AG04450 (cell line): ENCODE data around the gene PDIA5. TPM values are rescaled to one million over a fixed set of nuclear protein-coding genes. Genes with fewer than 3 reads are reported as not detected.

Source experiments
- CTCF ChIA-PET: fragments of 300-600, 350-600 bp; formaldehyde crosslinking; extraction: SDS; loops from one replicate; lab custom pipeline; 2022; ENCODE audit warnings: antibody characterized with exemption, inconsistent platforms; lab: Charles Lee
- POLR2A ChIA-PET: fragments of 350-600 bp; formaldehyde crosslinking; extraction: SDS; loops from one replicate; lab custom pipeline; 2021; ENCODE audit warnings: antibody characterized with exemption, inconsistent platforms; lab: Yijun Ruan, JAX
- DNase-seq: peaks from one replicate; pipeline ENCODE4 v3.0.0-alpha.2; 2011; ENCODE audit warnings: low read depth, low spot score
- H3K27ac ChIP-seq: one replicate; pipeline ENCODE4 v1.5.1; 2012; ENCODE audit warnings: low read depth, low read length, control low read depth
- H3K27me3 ChIP-seq: one replicate; pipeline ENCODE4 v1.6.0; 2012; ENCODE audit warnings: low read length; ENCODE audit not compliant: control insufficient read depth, insufficient read depth
- H3K4me3 ChIP-seq: 2 replicates; pipeline ENCODE4 v1.5.1; 2011; ENCODE audit warnings: mild to moderate bottlenecking, low read depth, low read length, control low read depth
- H3K9me3 ChIP-seq: 2 replicates; pipeline ENCODE4 v1.5.1; 2012; ENCODE audit warnings: low read length; ENCODE audit not compliant: control insufficient read depth, insufficient read depth
- CTCF ChIP-seq: IDR thresholded peaks from 2 replicates; pipeline ENCODE4 v1.5.1; 2011; ENCODE audit warnings: low read depth, low read length, control low read depth, inconsistent platforms
- polyA plus RNA-seq: library from polyadenylated mRNA; depleted of rRNA; stranded (reverse); fragments of >200 nt; gene quantifications from 2 replicates; pipeline ENCODE4 v1.2.3, GENCODE V29; 2011

Gene PDIA5
- polyA plus RNA-seq, 1 experiment = 33.1 TPM

GRCh38 chr3:123090728-123091531 is 24.1 kb downstream of the PDIA5 start:
- H3K4me3 ChIP-seq = no peak overlapping the region
- ChIA-PET CTCF (no interaction called here), POLR2A (no interaction called here)
- H3K27ac ChIP-seq = no peak overlapping the region
- TF ChIP-seq CTCF = no peak
- H3K27me3 ChIP-seq = no peaks in the 10 kb centered on the region
- H3K9me3 ChIP-seq = no peaks in the 10 kb centered on the region
- no peak for DNase-seq

- ChIA-PET CTCF (interaction anchor here (0.6 kb wide), 1 partner anchor 18 kb away, joined by 4 read pairs; no protein-coding TSS in a partner anchor), POLR2A (no interaction called here)
- DNase-seq = no peak
- H3K9me3 ChIP-seq = no peaks in the 10 kb centered on the region
- no peak for TF ChIP-seq CTCF
- no peak overlapping the region for H3K27ac ChIP-seq
- H3K4me3 ChIP-seq = no peak overlapping the region
- H3K27me3 ChIP-seq = no peaks in the 10 kb centered on the region
These were observed 25.4 kb downstream of the PDIA5 start for GRCh38 chr3:123092243-123092642.

- no peaks in the 10 kb centered on the region for H3K9me3 ChIP-seq
- DNase-seq = no peak
- no peak overlapping the region for H3K4me3 ChIP-seq
- no peak overlapping the region for H3K27ac ChIP-seq
- no peaks in the 10 kb centered on the region for H3K27me3 ChIP-seq
- ChIA-PET POLR2A (no interaction called here), CTCF (no interaction called here)
- no peak for TF ChIP-seq CTCF
These were observed 26.9 kb downstream of the PDIA5 start for GRCh38 chr3:123093696-123094095.

GRCh38 chr3:123094516-123095313 is 27.9 kb downstream of the PDIA5 start:
- Histone ChIP-seq H3K4me3 (no peak overlapping the region), H3K9me3 (no peaks in the 10 kb centered on the region), H3K27ac (no peak overlapping the region), H3K27me3 (no peaks in the 10 kb centered on the region)
- POLR2A ChIA-PET = interaction anchor here (0.6 kb wide), 1 partner anchor 14 kb away, joined by 3 read pairs; no protein-coding TSS in a partner anchor
- no peak for TF ChIP-seq CTCF
- no peak for DNase-seq
- CTCF ChIA-PET = no interaction called here

- ChIA-PET POLR2A (no interaction called here), CTCF (no interaction called here)
- Histone ChIP-seq H3K9me3 (no peaks in the 10 kb centered on the region), H3K27ac (no peak overlapping the region), H3K4me3 (no peak overlapping the region), H3K27me3 (no peaks in the 10 kb centered on the region)
- DNase-seq = no peak
- TF ChIP-seq CTCF = no peak
These were observed 29.3 kb downstream of the PDIA5 start for GRCh38 chr3:123096126-123096525.
